Renal cortical epithelial cell (primary cell): ENCODE measurements around the gene LRP5. TPM values are rescaled to one million over a fixed set of nuclear protein-coding genes. Genes with fewer than 3 reads are reported as not detected.
"Not testable (repeated sequence)": the region's sequence is repeated elsewhere in the genome, so short reads cannot be mapped to it uniquely, and the experiment has no call there.

Experiments used
- DNase-seq: peaks from one replicate; pipeline ENCODE4 v3.0.0-alpha.2; 2011; ENCODE audit warnings: low read depth
- total RNA-seq: library from RNA; depleted of rRNA; stranded (reverse); fragments of >200 nt; gene quantifications from 2 replicates; pipeline ENCODE4 v1.2.3, GENCODE V29; 2014

The LRP5 gene
- total RNA-seq, 1 donor from 2014 or later = 58.6 TPM

GRCh38 chr11:68467201-68467834 is 154.9 kb downstream of the LRP5 start:
- DNase-seq = no peak

- no peak for DNase-seq
Measured at GRCh38 chr11:68468217-68468828, 155.9 kb downstream of the LRP5 start.

GRCh38 chr11:68469122-68469521 is 156.7 kb downstream of the LRP5 start:
- no peak for DNase-seq

GRCh38 chr11:68469642-68470041 is 157.3 kb downstream of the LRP5 start:
- DNase-seq = no peak

- DNase-seq = no peak
Measured at GRCh38 chr11:68470304-68470811, 158.0 kb downstream of the LRP5 start.

- DNase-seq = peak; percentile 81
Measured at GRCh38 chr11:68471360-68472340, 159.3 kb downstream of the LRP5 start.

- DNase-seq = no peak
Measured at GRCh38 chr11:68472778-68473177, 160.4 kb downstream of the LRP5 start.

GRCh38 chr11:68473693-68474092 is 161.3 kb downstream of the LRP5 start:
- DNase-seq = no peak

- not testable (repeated sequence) for DNase-seq
Measured at GRCh38 chr11:68475626-68476025, 163.2 kb downstream of the LRP5 start.

GRCh38 chr11:68479390-68479789 is 167.0 kb downstream of the LRP5 start:
- DNase-seq = no peak

- DNase-seq = no peak
Measured at GRCh38 chr11:68480193-68480592, 167.8 kb downstream of the LRP5 start.

GRCh38 chr11:68480852-68481510 is 168.6 kb downstream of the LRP5 start:
- no peak for DNase-seq

GRCh38 chr11:68481579-68482240 is 169.3 kb downstream of the LRP5 start:
- no peak for DNase-seq

- no peak for DNase-seq
Measured at GRCh38 chr11:68488623-68489022, 176.2 kb downstream of the LRP5 start.

GRCh38 chr11:68495220-68495729 is 182.9 kb downstream of the LRP5 start:
- no peak for DNase-seq

- DNase-seq = no peak
Measured at GRCh38 chr11:68495872-68496271, 183.5 kb downstream of the LRP5 start.

GRCh38 chr11:68497761-68498160 is 185.4 kb downstream of the LRP5 start:
- no peak for DNase-seq

- no peak for DNase-seq
Measured at GRCh38 chr11:68498321-68498720, 185.9 kb downstream of the LRP5 start.
